KG1 (cell line): ENCODE data around the gene TMEM163.

ENCODE experiments used
- DNase-seq: peaks from one replicate; lab custom pipeline; 2025; lab: John Stamatoyannopoulos, UW

Gene TMEM163

DNA sequence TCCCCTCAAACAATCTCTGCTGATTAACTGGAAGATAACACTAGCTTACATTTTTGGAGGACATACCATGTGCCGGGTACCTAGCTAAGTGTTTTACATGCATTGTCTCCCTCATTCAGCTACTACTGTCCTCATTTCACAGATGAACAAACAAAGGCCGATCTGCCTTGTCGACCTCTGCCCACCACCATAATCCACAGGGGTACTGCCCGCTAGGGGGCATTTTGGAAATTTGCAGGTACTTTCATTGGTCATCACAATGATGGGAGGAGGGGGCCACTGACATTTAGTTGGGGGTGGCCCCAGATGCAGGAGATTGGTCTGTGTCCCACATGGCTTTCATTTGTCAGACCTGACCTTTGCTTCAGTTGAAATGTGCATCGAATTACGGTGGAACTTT, 3.9 kb upstream of the TMEM163 start:
- DNase-seq, result no peak

DNA sequence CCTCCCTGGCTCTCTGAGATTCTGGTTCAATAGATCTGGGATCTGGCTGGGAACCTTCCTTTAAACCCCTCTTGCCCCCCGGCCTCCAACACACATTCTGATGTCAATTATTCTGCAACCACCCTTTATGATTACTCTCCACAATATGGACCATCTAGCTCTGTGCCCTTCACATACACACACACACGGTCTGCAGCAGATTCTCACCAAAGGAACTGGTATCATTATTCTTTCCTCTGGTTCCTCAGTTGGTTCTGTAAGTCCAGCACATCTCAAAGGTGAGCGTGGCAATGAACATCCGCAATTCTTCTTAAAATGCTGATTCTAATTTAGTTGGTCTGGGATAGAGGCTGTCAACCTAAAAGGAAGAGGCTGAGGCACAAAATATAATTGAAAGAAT, 2.8 kb upstream of the TMEM163 start:
- no peak for DNase-seq

DNA sequence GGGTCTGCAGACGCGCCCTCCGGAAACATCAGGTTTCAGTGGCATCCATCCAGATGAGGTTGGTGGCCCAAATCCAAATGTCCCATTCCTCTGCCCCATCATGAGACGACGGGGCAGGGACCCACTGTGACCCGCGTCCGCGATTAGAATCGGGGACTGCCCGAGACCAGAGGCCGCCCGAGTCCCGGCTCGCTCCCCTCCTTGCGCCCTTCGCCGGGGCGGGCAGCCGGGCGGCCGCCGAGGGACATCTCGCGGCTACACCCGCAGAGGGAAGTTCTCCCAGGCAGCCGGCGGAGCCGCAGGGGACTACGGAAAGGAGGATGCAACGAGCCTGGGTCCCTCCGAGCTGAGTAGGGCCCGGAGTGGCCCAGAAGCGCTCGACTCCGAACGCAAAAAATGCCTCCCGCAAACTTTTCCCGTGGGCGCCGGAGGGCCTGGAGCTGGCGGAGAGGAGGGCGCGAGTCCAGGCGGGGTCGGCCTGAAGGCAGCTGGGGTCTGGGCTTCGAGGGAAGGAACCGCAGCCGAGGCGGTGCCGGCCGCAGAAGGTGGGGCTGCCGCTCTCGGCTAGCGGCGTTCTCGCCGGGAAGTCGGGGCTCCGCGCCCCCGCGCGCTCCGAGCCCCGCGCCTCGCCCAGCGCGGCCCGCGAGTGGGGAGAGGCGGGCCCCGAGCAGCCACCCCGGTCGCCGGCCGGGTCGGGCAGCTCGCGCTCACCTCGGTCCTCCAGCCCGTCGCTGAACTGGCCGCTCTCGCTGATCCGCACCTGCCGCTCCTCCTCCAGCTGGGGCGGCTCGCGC, 580 bp downstream of the TMEM163 start:
- DNase-seq, result no peak

DNA sequence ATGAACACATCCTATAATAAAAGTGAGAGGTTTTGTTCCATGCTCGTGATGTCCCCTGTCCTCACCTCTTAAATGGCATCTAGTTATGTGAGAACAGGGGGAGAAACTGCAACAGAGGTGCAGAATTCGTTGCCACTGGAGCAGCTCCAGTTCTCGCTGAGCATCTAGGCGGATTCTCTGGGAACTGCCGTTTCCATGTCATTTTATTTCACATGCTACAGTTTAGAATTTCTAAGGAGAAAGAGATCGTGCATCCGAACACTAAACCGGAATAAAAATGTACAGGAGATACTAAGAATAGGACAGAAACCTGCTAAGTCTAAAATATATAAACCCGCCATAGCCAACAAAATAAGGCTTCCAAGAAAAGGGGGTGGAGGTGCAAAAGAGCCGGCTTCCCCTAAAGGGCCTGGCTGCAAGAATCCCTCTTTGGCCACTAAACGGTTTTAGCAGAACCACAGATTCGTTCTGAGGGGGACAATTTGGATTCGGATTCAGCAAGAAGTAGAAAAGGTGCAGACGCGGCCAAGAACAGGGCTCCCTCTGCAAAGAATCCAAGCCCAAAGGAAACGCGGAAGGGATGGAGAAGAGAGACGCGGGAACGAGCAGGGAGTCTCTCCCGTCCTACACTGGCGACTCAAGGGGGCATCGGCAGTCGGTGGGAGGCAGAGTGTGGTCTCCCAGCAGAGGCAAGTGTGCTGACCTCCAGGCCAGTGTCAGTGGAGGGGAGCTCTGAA, 1.3 kb downstream of the TMEM163 start:
- DNase-seq, result no peak

GRCh38 chr2:134716721-134717243, 2.0 kb downstream of the TMEM163 start:
- no peak for DNase-seq

DNA sequence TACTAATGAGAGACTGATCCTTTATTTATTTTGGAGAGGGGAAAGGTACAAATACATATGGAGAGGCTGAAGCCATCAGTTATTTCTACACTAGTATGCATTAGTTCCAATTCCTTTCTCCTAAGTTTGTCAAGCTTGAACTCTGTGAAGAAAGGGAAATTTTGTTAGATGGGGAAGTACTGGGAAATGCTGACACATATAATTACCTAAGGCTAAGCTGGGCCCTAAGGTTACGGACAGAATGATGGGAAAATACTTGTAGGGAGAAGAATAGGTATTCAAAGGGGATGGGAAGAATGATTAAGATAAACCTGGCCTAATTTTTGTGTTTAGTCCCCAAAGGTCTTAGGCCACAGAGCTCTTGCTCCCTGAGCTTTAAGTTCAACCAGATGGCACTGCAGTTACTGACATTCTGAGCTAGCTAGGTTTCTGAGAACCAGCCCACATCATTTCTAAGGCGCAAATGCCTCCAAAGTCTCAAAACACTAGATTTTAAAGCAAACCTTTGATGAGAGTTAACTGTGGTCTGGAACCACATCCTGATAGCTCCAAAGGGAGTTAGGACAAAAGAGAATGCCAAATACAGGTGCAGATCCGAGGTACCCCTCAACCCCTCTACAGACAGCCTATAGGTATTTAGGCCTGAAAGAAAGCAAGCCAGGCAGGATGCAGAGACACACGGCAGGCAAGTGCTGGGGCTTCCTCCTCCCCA, 2.7 kb downstream of the TMEM163 start:
- DNase-seq, result no peak

DNA sequence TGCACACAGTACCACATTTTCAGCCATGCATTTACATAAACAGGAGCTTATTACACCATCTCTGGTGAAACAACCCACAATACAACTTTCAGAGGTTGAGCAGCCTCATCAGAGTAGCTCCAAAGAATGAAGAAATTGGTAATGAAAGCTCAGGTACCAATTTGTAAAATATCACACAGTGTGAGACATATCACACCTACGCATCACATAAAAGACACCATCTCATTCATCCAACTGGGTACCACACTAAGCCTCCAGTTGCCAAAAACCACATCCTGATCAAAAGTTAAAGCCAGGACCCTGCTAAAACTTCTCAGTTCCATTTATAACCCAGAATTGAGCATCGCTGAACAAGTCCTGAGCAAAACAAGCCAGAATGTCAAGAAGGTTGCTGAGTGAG, 4.6 kb downstream of the TMEM163 start:
- no peak for DNase-seq

- no peak for DNase-seq
Observed at GRCh38 chr2:134713606-134714005, 5.2 kb downstream of the TMEM163 start.

DNA sequence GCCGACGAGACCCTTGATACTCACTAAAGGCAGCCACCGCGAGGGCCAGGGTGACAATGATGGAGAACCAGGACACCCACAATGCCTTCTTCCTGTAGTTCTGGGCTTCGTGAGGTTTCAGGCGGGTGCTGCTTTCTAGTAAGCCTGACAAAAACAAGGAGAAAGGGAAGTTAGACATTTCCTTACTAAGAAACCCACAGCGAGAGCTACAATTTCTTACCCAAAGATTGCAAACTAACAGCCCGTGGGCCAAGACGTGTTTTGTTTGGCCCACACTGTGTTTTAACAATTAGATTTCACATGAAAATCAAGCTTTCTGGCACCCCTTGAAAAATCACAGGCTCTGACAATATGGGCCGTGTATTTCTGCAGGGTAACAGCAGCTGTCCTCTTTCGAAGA, 5.6 kb downstream of the TMEM163 start:
- DNase-seq, result no peak

DNA sequence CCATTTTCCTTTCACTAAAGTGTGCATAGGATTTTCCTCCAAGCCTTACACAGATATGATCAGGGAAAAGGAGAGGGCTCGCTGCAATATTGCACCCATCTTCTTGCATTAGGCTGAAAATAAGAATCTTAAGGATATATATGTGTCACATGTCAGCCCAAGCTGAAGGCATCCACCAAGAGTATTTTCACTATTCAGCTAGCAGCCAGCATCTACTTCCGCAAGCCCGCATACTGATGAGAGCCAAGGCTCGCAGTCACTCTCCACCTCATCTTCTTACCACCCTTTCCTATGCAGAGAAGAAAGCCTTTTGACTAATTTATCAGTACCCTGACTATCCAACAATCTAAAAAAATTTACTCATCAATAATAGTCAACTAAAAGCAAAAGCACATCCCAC, 6.1 kb downstream of the TMEM163 start:
- no peak for DNase-seq

DNA sequence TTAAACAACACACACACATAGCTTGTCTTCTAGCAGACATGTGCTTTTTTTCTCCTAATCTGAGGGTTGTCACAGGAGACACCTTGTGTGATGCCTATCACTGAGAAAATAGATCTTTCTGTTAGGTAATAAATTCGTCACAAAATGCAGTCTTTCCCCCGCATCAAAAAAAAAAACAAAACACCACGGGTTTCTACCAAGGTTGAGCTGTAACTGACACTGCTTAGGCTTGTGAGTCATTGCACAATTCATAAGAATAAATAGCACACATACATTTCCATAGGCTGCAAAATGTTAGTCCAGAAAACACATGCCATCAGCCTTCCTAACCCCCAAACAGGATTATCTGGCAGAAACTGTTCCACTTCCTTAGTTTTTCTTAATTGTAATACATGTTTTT, 6.5 kb downstream of the TMEM163 start:
- DNase-seq, result peak; percentile 33

GRCh38 chr2:134711692-134712091, 7.1 kb downstream of the TMEM163 start:
- no peak for DNase-seq

DNA sequence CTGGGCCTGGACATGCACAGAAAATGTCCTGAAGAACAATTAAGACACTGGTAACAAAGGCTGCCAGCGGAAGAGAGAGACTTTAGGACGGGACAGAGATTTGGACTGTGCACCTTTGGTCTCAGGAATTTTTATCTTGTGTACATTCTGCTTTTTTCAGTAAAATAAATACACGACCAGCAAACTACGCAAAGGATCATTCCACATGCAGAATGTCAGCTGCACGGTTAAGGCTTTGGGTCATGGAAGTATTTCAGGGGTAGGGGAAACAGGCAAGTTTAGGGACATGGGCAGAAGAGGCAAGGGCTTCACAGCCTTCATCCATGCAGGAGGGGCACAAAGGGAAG, 11.5 kb downstream of the TMEM163 start:
- DNase-seq, result no peak

- DNase-seq, result no peak
Observed at GRCh38 chr2:134706587-134707329, 12.0 kb downstream of the TMEM163 start.

DNA sequence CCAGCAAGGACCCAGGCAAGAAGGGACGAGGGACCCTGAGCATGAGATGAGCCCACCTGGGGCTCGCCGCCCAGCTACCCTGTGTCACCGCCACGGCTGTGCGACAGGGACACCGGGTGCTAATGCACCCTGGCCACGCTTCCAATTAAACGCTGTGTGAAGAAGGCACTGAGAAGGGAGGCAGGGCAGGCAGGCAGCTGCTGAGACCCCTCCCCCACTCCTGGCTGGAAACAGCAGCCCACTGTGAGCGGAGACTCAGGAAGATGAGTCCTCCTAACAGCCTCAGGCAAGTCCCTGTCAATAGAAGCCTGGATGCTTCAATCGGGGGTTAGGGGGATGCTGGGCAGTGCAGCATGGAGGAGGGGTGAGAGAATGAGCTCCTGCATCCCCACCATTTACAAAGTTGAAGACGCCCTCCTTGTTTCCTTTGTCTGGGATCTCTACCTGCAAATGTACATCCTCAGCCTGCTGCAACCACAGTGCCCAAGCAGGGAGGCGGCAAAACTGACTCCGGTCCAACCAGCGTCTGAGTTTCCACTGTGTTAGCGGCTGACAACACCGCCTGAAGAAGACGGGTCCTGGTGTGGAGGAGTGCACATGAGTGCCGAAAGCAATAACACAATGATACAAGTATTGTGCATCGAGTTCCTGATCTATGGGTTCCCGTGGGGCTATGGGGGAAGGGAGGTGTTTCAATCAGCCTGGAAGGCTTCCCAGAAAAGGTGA, 12.8 kb downstream of the TMEM163 start:
- no peak for DNase-seq

DNA sequence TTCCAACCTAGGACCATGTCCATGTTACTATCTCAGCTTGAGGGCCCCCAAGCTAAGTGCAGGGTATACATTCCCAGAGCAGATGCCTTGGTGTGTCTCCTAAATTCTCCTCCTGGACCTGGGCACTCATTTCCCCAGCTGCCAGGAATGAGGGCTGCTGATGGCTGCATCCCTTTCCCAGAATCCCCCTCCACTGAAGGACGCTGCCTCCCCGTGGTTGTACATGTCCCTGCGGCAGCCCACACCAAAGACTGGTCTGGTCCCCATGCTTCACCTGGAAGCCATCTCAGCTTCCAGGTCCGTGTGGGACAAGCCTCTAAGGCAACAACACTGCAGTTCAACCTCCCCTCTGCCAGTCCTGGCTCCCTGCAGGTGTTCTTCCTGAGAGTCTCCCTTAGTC, 14.6 kb downstream of the TMEM163 start:
- DNase-seq, result no peak

- no peak for DNase-seq
Observed at GRCh38 chr2:134703426-134703825, 15.4 kb downstream of the TMEM163 start.

GRCh38 chr2:134700730-134701129, 18.1 kb downstream of the TMEM163 start:
- DNase-seq, result no peak

DNA sequence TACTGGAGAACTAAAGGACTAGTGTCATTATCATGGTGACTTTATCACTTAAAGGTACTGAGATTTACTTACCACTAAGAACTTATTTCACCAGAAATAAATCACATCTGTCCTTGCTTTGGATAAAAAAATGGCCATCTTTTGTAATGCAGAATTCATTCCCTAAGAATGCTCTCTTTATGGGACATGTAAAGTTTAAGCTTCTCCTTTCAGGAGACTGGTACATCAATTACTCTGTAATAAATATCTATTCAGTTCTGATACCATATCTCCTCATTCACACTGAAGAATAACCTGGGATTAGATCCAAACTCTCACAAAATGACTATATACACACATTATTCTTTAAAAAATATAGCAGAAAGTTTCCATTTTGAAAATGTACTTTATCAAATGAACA, 24.4 kb downstream of the TMEM163 start:
- DNase-seq, result no peak

- no peak for DNase-seq
Observed at GRCh38 chr2:134693359-134694330, 25.2 kb downstream of the TMEM163 start.
